Left lung (tissue), 10 donors: Measurements from ENCODE around the gene PPP1R13B. TPM values are rescaled to one million over a fixed set of nuclear protein-coding genes. Genes with fewer than 3 reads are reported as not detected.

Source experiments
- ATAC-seq: fragments of 200-7000 bp; cut with Tn5 transposase; one replicate; pipeline ENCODE4 v1.9.1; 2020; ENCODE audit warnings: moderate library complexity
- DNase-seq, 4 donors: peaks; one replicate each; pipeline ENCODE4 v3.0.0-alpha.2; 2013 to 2020
- H3K27ac ChIP-seq, 2 donors: fragments of 200-600 bp; sonication (generic) in 1 of 2; one replicate each; pipeline versions ENCODE4 v1.5.0 to v1.8.0; 2020 to 2021
- H3K27me3 ChIP-seq, 2 donors: fragments of 200-600 bp; sonication (generic) in 1 of 2; one replicate each; pipeline versions ENCODE4 v1.5.0 to v1.8.0; 2020 to 2021
- H3K36me3 ChIP-seq, 2 donors: fragments of 200-600 bp; sonication (generic) in 1 of 2; one replicate each; pipeline versions ENCODE4 v1.5.0 to v1.8.0; 2020 to 2021
- H3K4me1 ChIP-seq, 2 donors: fragments of 200-600 bp; one replicate each; pipeline ENCODE4 v1.8.0; 2021
- H3K4me3 ChIP-seq, 2 donors: fragments of 200-600 bp; sonication (generic) in 1 of 2; one replicate each; pipeline versions ENCODE4 v1.5.0 to v1.8.0; 2020 to 2021; ENCODE audit warnings: mild to moderate bottlenecking in 1 of 2
- H3K9me3 ChIP-seq, 2 donors: fragments of 200-600 bp; sonication (generic) in 1 of 2; one replicate each; pipeline versions ENCODE4 v1.5.0 to v1.8.0; 2020 to 2021
- CTCF ChIP-seq, 2 donors: fragments of 200-600 bp; sonication (generic) in 1 of 2; IDR thresholded peaks; one replicate each; pipeline versions ENCODE4 v1.5.0 to v1.8.0; 2021; ENCODE audit warnings: antibody characterized with exemption in 2 of 2
- intact Hi-C, 2 donors: fragments of 100-400 bp; cut with DNase I; formaldehyde crosslinking; loops; one replicate each; pipeline versions ENCODE4 v1.11.2 to v1.14.2; 2022
- polyA plus RNA-seq, 6 donors: library from polyadenylated mRNA; unstranded; fragments of 120-200 nt; gene quantifications; one replicate each; pipeline ENCODE4 v1.2.1, GENCODE V29; 2013; ENCODE audit not compliant: insufficient read length in 6 of 6
- total RNA-seq, 2 donors: library from RNA; stranded (reverse); fragmentation: NEBNext Ultra II Directional; extraction: Animal tissue kit (Norgen Biotek cat#: 25700); gene quantifications; one replicate each; pipeline ENCODE4 v1.2.1, GENCODE V29; 2021
- donor health status: DM: no; HTN: yes; CAD: no.
- donor health status: DM: no; HTN: no; CAD: no.

Gene PPP1R13B
- total and polyA plus RNA-seq, 8 donors = 48.0 to 86.9 (median 61.7) TPM

DNA sequence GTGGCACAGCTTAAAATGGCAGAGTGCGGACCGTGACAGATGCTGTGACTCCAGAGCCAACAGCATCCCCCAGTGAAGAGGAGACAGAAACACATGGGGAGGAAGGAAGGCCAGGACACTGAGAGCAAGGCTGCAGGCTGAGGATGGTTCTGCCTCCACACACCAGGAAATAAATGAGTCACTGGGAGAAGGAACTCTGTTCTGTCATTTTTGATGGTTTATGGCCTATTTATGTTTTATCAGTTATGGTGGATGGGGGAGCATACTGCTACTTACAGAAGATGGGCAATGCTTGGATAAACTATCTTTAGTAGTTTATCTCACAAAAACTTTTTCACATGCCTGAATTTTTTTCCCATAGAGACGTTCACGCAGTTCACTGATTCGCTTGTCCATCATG lies 97.9 kb downstream of the PPP1R13B start:
- DNase-seq (no peak), ATAC-seq (no peak)
- Histone ChIP-seq H3K27me3 (no peaks in the 10 kb centered on the region), H3K4me3 (no peak overlapping the region), H3K9me3 (no peaks in the 10 kb centered on the region), H3K27ac (no peak overlapping the region), H3K36me3 (peaks cover 0 to 71% of the 10 kb centered on the region in 2 donors), H3K4me1 (no peaks in the 10 kb centered on the region)
- TF ChIP-seq CTCF (IDR thresholded peaks at IDR 0.05) = no peak
- intact Hi-C loops = no loop called here

DNA sequence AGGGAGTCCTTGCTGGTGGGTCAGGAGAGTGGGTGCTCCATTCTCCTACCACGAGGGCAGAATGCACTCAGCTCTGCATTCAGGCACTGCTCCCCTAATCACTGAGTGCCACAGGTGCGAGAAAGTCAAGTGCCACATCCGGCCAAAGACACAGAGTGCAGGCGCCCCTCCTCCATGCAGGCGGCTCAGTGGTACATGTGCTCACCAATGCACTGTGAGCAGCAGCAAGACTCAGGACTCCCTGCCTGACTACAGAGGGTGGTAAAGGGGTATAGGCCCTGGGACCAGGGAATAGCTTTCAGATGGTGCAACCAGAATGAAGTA lies 98.9 kb downstream of the PPP1R13B start:
- intact Hi-C loops = no loop called here
- Histone ChIP-seq H3K27me3 (no peaks in the 10 kb centered on the region), H3K4me3 (no peak overlapping the region), H3K9me3 (no peaks in the 10 kb centered on the region), H3K27ac (no peak overlapping the region), H3K4me1 (no peaks in the 10 kb centered on the region), H3K36me3 (peaks cover 0 to 76% of the 10 kb centered on the region in 2 donors)
- TF ChIP-seq CTCF (IDR thresholded peaks at IDR 0.05) = no peak
- no peak for ATAC-seq
- DNase-seq = no peak

- TF ChIP-seq CTCF (IDR thresholded peaks at IDR 0.05) = no peak
- no peaks in the 10 kb centered on the region for H3K27me3 ChIP-seq
- H3K36me3 ChIP-seq = peaks cover 0 to 75% of the 10 kb centered on the region in 2 donors
- ATAC-seq (no peak), DNase-seq (no peak)
- H3K9me3 ChIP-seq = no peaks in the 10 kb centered on the region
- intact Hi-C loops = no loop called here
- no peaks in the 10 kb centered on the region for H3K4me1 ChIP-seq
- no peak overlapping the region for H3K27ac ChIP-seq
- H3K4me3 ChIP-seq = no peak overlapping the region
Measured at GRCh38 chr14:103746701-103747100, 100.7 kb downstream of the PPP1R13B start.

GRCh38 chr14:103745424-103745823 lies 102.0 kb downstream of the PPP1R13B start:
- intact Hi-C loops = no loop called here
- Histone ChIP-seq H3K36me3 (peaks cover 0 to 83% of the 10 kb centered on the region in 2 donors), H3K9me3 (no peaks in the 10 kb centered on the region), H3K27ac (no peak overlapping the region), H3K4me1 (no peaks in the 10 kb centered on the region), H3K27me3 (no peaks in the 10 kb centered on the region), H3K4me3 (no peak overlapping the region)
- no peak for TF ChIP-seq CTCF (IDR thresholded peaks at IDR 0.05)
- DNase-seq = no peak
- no peak for ATAC-seq

GRCh38 chr14:103744621-103745395 lies 102.6 kb downstream of the PPP1R13B start:
- Histone ChIP-seq H3K27me3 (no peaks in the 10 kb centered on the region), H3K4me3 (no peak overlapping the region), H3K27ac (no peak overlapping the region), H3K4me1 (no peaks in the 10 kb centered on the region), H3K9me3 (no peaks in the 10 kb centered on the region), H3K36me3 (peaks cover 0 to 87% of the 10 kb centered on the region in 2 donors)
- ATAC-seq = no peak
- intact Hi-C loops = no loop called here
- no peak for DNase-seq
- no peak for TF ChIP-seq CTCF (IDR thresholded peaks at IDR 0.05)
